GM18498 (cell line): ENCODE results near the gene CMTM6.

Source experiments
- ATAC-seq: cut with Tn5 transposase; IDR thresholded peaks from one replicate; pipeline ENCODE4 v1.9.1; 2021; ENCODE audit warnings: mild to moderate bottlenecking, moderate library complexity; ENCODE audit not compliant: unreplicated experiment

Gene CMTM6

GRCh38 chr3:32450426-32450825 is 52.2 kb downstream of the CMTM6 start:
- ATAC-seq = no peak

- no peak for ATAC-seq
These were observed 53.0 kb downstream of the CMTM6 start for GRCh38 chr3:32449691-32450090.

DNA sequence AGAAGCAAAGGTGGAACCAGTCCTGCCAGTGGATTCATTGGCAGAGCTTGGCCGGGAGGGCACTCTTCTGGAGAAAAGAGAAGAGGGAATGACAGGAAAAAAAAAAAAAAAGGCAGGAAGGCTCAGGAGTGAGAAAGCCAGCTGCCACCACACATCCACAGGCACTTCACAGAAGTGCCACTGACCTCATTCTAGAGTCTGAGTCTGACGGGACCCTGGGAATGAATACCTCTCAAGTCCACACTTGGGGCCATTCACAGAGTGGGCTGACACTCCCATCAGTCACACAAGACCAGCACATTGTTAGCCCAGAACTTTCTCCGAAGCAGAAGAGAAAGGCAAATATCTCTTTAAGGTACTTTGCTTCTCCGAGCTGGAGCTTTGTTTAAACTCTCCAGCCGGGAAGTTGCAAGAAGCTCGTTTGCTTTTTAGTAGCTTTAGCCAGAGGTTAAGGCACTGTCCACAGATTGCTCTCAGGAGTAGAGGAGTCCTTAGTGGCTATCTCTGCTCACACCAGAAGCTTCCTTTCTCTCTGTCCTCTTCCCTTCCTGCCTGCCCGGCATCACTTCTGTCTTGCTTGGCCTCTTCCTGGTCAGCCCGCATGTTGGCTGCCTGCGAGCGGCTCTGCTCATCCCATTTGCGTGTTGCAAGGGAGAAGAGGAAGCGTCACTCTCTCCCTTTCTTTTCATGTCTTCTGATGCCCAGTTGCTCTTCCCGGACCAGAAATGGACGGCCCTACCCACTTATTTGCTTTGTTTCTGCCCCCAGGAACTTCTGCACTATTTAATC is 53.8 kb downstream of the CMTM6 start:
- ATAC-seq = no peak

DNA sequence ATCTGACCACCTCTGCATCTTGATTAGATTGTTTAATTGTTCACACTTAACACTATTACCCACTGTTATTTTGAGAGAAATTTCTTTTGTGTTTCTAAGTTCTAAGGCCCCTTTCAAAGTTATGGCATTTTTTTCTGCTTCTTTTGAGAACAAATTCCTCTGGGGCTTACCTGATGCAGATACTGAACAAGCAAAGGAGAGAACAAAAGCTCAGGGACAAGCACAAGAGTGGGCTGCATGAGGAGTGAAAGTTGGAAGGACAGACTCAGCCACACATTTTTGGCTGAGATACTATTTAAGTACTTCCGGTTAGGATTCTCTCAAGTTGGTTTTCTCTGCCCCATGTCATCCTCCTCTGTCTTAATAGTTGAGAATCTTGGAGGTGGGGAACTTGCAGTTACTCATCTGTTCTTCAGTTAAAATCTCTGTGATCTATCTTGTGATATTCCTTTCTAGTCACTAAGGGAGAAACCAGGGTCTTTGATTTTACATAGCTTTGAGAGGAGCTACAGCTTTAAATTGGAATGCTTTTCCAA is 54.7 kb downstream of the CMTM6 start:
- ATAC-seq = no peak

DNA sequence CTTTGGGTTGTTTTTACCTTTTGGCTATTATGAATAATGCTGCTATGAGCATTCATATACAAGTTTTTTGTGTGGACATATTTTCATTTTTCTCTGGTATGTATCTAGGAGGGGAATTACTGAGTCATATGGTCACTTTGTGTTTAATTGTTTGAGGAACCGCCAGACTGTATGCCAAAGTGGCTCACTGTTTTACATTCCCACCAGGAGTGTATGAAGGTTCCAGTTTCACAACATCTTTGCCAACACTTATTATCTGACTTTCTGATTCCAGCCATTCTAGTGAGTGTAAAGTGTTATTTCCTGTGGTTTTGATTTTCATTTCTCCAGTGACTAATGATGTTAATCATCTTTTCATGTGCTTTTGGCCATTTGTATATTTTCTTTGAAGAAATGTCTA is 59.2 kb downstream of the CMTM6 start:
- no peak for ATAC-seq

DNA sequence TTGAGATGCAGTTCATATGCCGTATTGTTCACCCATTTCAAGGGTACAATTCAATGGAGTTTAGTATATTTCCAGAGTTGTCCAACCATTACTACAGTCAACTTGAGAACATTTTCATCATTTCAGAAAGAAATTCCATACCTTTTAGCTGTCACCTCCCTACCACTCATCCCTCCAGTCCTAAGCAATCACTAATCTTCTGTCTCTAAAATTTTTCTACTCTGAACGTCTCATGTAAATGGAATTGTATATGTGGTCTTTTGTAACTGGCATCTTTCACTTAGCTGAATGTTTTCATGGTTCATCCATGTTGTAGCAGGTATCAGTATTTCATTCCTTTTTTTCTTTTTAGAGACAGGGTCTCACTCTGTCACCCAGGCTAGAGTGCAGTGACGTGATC is 59.9 kb downstream of the CMTM6 start:
- ATAC-seq = no peak

- no peak for ATAC-seq
These were observed 61.9 kb downstream of the CMTM6 start for GRCh38 chr3:32440611-32441350.

DNA sequence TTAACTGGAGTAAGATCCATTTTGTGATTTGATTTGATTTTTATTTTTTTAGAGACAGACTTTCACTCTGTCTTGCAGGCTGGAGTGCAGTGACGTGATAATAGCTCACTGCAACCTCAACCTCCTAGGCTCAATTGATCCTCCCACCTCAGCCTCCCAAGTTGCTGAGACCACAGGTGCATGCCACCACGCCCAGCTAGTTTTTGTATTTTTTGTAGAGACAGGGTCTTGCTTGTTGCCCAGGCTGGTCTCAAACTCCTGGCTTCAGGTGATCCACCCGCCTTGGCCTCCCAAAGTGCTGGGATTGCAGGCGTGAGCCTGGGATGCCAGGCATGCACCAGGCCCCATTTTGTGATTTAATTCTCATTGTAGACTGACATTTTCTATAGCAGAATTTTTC is 63.2 kb downstream of the CMTM6 start:
- peak; percentile 32 for ATAC-seq

DNA sequence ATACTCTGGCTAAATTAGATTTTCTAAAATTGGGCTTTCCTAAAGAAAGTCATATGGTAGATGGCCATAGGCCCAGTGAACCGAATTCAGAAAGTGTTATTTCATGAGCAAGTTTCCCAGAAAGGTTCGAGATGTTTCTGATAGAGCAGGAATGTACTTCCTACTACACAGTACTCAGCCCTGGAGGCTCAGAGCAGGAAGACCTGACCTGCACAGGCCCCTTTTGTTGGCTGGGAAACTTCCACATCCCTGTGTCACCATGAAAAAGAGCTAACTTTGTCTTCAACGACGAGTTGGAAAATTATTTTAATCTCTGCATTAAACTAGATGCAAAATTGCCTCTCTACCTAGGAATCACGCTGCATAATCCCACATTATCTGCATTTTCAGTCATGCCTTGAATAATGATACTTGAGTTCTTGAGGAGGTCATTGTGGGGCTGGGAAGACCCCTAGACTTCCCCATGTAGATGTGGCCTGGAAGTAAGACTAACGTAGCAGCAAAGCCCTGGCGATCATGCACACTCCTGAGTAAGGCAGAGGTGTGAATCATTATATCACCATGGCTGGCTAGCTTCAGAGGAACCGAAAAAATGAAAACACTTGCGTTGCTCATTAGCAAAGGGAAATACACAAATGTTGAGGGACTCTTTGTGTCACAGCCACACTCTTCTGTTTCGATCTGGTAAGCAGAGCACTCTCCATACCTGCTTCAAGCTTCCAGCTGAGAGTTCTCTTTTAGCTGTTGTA is 63.9 kb downstream of the CMTM6 start:
- ATAC-seq = peak; percentile 93

DNA sequence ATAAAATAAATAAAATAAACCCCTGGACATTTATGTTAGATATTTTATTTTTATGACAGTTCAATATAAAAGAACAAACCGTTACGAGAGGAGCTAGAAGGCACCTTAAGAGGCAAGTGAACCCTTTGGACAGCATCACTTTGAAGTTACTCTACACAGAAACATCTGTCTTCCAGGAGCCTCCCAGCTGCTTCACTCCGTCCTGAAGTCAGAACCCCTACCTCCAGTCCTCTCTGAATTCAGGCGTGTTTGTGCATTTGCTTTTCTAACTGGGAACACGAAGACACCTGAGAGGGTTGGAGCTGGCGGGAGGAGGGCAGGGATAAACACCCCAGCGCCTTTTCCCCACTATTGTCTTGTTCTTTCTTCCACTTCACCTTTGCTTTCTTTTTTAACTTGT is 64.8 kb downstream of the CMTM6 start:
- ATAC-seq = no peak

DNA sequence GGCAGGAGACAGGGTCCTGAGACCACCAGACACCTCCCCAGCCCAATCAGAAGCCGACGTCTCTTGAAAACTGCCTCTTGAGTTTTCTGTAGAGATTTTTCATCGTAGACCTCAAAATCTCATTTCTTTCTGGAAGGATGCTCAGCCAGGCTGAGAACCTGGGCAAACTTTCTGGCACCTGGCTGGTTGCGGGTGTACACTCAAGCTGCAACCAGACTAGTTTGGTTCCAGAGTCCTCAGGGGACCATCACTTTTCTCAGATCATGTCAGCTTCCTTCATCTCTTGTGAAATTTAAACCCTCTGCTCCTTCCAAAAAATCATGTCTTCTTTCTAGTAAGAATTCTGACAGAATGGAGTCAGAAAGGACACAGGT is 65.8 kb downstream of the CMTM6 start:
- ATAC-seq = no peak

DNA sequence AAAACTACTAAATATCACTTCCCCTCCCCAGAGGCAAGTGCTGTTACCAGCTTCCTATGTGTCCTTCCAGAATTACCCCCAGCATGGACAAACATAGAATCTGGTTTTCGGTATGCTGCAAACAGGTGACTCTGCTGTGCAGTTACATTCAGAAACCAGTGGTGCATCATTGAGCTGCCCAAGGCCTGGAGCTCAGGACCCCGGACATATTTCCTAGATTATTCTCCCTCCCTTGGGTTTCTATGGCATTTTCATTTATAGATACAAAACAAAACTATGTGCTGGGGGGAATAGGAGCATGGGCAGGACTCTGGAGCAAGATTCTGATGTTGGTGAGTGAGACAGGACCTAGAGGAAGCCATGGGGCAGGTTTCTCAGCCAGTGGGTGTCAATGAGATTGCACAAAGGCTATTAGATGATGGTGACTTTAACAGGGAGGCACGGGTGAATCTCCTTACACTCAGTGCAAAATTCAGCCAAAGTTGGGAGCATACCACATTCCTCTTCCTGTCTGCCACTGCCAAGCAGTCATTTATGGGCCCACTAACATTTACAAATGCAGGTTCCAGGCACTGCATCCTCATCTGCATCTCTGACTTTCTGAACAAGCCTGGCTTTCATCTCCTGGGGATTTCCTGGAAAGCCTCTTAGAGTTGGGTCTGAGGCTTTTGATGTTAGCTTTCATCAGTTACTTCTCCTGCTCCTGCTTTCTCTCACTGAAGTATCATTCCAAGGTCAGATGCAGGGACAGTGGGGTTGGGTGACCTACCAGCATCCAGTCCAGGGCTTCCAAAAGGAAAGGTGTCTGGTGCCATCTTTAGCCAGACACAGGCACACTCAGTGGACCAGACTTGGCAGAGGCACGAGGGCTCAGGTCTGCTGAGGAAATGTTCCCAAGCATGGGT is 66.5 kb downstream of the CMTM6 start:
- ATAC-seq = no peak

DNA sequence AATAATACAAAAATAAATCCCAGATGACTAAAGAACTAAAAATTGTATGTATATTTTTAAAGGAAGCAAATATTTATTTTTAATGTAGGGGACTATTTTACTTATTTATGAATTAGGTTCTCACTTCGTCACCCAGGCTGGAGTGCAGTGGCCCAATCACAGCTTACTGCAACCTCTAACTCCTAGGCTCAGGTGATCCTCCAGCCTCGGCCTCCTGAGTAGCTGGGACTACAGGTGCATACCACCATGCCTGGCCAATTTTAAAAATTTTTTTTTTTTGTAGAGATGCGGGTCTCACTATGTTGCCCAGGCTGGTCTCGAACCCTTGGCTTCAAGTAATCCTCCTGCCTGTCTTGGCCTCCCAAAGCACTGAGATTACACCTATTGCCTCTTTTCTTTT is 68.4 kb downstream of the CMTM6 start:
- ATAC-seq = no peak

GRCh38 chr3:32432711-32433530 is 69.7 kb downstream of the CMTM6 start:
- peak; percentile 46 for ATAC-seq

- no peak for ATAC-seq
These were observed 70.5 kb downstream of the CMTM6 start for GRCh38 chr3:32432045-32432710.

DNA sequence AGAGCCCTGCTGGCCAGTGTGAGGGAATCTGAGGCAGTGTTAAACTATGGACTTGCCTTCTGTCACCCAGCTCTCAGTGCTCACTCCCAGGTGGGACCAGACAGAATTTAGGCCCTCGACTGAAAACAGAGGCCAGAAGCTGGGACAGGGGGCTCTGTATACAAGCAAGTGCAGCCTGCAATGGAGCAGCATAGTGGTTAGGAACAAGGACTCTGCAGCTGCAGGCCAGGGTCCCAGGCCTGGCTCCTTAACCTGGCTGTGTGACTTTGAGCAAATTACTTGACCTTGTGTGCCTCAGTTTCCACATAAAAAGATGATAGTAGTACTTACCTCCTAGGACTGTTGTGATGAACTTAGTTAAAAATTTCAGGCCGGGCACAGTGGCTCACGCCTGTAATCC is 71.2 kb downstream of the CMTM6 start:
- no peak for ATAC-seq
